Ammon's horn (tissue), 1 donor: ENCODE results near the gene AP3B1.

Experiments used
- DNase-seq: peaks from one replicate; pipeline ENCODE4 v3.0.0-alpha.2; 2016; ENCODE audit warnings: low spot score

AP3B1 gene

DNA sequence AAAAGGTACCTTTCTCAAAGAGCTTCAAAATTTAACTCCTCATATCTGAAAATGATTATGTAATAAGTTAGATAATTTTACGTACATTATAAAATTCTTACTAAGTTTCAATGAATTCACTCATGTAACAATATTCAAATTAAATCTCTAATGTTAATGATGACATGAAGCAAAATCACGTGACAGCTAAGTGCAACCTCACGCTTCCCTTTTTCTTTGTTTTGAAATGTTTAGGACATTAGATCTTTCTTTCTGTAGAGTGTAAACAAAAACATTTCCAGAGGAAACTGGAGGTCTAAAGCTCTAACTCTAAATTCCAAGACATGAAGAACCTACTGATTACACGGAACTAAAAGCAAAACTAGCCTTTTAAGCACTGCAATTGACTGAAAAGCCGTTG, 291.0 kb downstream of the AP3B1 start:
- no peak for DNase-seq

DNA sequence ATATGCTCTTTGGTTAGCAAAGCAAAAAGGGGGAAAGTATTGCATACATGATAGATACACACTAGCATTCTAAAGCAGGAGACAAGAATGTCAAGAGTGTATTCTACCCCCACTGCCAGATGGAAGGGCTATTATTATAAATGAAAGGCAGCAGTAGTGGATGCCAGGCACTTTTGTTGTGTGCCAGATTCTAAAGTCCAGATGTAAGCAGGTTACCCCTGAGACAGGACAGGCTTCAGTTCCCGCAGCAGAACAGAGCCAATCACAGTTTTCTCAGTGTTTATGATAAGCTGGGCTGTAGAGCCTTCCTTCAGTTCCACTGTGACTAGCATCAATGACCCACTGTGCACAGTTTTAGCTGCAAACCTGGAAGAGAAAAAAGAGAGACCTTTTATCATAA, 291.8 kb downstream of the AP3B1 start:
- no peak for DNase-seq

DNA sequence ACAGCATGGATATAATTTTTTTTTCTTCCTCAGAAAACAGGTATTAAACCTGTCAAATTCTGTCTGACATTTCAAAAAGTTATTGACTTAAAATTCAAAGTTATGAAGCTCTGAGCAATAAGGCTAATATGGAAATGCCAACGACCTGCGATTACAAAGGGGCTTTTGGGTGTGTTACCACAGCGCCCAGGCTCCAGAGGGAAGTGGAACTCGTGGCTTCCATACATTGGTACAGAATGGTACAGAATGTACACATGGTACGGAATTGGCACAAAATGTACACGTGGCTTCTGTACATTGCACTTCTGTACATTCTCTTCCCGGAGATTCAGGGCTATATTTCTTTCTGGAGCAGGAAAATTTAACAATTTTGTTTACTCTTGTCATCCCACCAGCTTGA, 293.3 kb downstream of the AP3B1 start:
- DNase-seq, result no peak

DNA sequence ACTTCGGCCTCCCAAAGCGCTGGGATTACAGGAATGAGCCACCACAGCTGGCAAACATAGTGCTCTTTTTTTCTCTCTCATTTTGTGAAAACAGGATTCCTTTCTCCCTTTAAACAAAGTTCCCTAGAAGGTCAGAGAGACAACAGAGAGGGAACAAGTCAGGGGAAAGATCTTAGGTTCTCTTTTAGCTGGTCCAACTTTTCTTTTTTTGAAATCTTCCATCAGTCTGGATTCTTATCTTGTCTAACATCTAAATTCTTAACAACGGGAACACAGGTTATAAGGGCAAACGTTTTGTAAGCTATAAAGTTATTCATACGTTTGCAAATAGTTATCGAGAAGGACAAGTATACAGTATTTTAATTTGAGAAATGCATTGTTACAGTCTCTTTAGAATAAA, 294.3 kb downstream of the AP3B1 start:
- no peak for DNase-seq

DNA sequence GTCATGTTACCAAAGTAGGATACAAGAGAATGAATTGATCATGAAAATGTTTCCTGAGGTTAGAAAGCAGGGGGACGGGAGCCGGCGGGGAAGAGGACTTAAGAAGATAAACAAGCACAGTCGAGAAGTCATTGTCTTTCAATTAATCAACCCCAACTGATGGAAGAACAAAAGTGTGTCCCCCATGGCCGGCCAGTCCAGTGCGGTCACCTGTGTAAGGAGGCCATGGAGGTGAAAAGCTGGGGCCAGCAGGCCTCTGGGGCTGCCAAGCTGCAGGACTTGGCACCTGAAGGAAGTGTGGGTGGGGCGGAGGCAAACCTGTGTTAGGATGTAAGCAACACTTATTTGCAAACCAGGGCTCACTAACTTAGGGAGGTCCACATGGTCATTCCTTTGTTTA, 295.1 kb downstream of the AP3B1 start:
- DNase-seq, result no peak

DNA sequence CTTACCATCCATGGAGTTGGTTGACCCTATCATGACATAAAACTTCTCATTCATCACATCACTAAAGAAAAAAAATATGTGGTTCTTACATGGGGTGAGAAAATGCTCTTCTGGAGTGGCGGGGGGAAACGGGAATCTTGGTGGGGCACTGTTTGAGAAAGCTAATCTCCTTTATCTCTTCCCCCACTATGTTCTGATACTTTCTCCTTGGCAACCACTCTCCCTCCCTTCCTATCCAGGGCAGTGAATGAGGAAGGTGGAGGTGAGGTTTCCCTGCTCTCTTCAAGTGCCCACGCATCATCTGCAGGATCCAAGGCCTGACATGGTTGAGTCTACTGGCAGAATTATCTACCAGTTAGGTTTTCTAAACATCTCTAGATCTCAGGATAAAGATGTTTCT, 297.6 kb downstream of the AP3B1 start:
- no peak for DNase-seq

DNA sequence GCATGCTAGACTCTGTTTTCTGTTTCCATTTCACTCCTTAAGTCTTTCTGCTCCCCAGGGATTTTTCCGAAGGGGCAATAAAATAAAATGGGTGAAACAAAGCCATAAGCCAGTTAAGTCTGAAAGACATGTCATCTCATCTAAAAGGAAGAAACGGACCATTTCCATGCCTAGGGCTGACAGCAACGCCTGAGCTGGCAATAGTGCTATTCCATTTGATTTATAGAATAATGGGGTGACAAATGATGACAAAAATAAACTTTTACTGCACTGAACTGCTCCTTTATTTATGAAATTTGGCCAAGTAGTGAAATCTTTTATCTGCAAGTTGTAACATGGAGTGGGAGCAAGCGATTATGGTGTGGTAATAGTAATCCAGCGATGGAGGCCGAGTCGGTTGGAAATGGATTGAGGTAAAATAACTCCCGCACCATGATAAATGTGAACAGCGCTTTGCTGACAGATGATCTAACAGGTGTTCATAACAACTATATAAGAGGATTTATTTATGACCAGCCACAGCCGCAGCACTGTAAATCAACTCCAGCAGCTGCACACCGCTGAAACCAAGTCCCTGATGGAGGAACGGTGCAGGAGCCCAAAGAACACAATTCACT, 298.6 kb downstream of the AP3B1 start:
- no peak for DNase-seq

DNA sequence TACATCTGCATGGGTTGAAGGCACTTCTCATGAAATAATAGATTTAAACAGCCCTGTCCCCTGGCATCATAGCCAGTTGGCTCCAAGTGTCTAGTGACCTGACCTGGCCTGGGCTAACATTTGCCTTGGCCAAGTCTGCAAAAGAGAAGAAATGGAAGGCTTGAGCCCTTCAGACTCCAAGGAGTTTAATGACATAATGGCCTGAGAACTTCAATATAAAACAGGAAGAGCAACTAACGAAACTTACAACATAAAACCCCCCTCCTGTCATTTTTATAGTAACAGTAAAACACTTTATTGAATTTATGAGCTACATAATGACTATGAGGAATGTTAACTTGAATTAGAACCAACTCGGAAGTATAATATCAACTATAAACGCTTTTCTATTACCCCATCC, 299.6 kb downstream of the AP3B1 start:
- DNase-seq, result no peak

DNA sequence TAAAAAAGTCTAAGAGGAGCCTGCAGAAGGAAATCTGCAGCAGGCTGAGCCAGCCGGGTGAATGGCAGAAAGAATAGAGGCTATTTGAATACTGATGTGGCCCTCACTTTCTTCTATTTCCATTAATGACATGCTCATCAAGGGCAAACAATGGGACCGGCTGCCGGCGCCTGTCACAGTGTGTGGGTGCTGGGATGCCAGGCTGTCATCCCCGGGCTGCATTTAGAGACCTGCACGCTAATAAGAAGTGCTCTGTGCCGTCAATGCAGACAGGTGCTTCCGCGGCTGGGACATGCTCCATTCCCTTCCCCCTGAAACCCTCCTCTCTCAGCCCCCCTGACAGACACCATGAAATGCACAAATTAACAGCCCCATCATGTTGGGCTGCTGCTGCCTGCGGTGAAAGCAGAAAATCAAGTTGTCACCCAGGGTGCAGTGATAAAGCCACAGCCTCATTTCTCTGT, 300.6 kb downstream of the AP3B1 start:
- peak; percentile 87 for DNase-seq

DNA sequence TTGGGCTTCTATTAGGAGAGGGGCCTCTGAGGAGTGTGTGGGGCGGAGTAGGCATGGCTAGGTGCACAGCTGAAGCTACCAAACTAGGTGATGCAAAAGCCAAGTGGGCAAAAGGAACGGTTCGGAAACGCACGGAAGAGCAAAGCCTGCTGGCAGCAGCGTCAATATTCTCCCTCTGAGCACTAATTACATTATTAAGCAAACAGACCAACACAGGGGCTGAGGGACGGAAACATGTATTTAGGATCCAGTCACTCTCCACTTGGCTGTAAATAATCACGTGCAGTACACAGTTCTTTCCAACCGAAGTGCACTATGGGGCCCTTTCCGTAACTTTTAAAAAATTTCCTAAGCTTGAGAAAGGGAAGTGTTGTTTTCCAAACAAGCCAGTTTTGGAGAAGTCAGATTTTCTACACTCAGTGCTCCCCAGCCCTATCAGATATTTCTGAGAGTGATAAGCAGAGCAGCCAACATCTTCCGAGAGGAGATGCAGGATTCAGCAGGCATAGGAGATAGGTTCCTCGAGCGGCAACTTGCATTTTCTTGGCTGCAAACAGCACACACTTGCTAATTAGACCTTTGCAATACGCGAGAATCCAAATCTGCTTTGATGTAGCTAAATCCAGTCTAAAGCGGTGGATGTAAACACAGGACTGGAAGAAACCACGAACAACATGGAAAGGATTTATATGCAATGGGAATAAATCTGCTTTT, 301.2 kb downstream of the AP3B1 start:
- peak; percentile 30 for DNase-seq

DNA sequence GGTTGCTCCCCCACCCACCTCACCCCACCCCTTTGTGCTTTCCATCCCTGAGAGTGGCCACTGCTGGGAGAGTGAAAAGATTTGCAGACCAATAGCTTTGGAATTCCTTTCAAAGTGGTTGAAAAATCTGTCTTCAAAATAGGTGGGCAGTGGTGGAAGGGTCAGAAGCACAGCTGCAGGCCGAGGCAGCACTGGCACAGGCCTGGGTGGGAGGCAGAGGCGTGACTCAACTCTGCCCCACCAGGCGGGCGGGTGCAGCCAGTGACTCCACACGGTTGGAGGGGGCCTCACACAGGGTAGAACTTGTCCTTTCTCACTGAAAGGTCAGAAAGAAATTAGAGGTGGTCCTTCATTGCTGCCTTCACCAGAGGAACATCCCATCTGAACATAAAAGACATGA, 303.4 kb downstream of the AP3B1 start:
- DNase-seq, result no peak

DNA sequence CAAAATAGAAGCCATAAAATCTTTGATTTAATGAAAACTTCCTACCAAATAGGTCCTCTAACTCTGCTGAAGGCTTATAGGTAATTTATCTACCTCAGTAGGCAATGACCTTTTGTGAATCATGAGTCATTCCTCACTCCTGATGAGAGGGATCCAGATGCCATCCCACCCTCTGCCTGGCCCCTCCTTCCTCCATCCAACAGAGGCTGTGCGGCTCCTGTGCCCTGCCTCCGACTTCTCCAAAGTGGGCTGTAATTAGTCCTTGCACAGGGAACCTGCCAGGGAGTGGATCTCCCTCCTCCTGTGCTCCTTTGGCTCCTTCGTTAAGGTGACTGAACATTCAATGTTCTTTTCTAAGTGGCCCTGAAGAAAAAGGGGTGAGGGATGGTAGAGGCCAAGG, 304.5 kb downstream of the AP3B1 start:
- no peak for DNase-seq

DNA sequence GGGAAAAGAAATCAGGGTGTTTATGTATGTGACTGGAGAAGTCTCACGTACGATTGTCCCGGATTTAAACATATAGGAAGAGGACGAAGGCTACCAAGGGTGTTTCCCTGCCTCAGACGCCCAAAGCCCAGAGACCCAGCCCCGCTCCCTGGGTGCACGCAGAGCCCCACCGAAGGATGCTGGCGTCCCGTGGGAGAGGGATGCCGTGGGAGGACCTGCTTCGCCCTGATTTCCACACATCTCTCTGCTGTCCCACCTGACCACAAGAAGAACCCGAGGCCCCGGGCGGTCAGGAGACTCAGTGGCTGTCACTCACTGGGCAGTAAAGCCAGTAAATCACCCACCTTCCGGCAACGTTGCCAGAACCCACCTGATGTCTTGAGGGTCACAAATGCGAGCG, 306.5 kb downstream of the AP3B1 start:
- DNase-seq, result no peak

DNA sequence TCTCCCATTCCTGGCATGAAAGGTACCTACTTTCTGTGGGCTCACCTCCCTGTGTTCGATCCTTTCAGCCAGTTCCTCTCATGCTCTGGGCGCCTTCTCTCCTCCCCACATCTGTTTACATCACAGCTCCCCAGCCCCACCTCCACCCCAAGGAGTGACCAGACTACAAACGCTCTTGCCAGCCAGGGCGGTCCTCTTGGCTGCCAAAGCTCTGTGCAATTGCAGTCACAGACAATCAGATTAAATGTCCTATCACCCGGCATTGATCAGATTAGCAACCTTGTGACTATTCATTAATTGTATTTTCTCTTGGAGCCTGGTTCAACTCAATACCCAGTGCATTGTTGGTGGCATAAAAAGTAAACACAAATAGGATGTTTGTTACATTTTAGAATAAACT, 307.2 kb downstream of the AP3B1 start:
- DNase-seq, result peak; percentile 84

DNA sequence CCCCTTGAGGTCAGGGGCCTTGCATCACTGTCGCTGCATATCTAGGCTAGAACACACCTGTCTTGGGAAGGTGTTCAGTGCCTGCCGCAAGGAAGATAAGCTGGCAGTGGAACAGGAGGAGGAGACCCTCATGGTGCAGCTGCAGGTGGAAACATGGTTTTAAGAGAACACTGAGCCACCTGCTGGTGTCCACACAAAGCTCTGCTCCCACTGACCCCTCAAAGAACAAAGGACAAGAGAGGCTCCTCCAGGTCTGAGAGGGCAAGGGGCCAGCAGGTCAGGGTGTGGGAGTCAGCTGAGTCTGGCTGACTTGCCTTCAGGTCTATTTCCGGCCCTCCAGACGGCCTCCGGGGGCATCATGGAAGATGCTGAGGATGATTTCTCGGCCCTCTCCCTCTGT, 308.2 kb downstream of the AP3B1 start:
- no peak for DNase-seq

DNA sequence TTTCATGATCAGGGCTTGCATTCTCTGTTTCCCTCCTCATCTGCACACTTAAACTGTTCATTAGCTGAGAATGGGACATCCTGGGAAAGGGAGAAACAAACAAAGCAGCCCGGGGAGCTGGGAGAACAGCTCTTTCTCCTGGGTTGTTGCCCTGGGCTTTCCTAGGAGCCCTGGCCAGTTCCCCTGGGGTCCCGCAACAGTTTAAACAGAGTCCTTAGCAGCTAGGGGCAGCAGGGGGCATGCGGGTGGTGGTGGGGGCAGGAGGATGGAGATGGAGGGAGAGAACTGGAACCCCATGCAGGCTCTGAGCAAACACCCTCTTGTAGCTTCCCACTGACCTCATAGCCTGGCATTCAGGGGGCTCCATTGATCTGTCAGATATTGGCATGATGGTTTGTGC, 309.3 kb downstream of the AP3B1 start:
- DNase-seq, result no peak

DNA sequence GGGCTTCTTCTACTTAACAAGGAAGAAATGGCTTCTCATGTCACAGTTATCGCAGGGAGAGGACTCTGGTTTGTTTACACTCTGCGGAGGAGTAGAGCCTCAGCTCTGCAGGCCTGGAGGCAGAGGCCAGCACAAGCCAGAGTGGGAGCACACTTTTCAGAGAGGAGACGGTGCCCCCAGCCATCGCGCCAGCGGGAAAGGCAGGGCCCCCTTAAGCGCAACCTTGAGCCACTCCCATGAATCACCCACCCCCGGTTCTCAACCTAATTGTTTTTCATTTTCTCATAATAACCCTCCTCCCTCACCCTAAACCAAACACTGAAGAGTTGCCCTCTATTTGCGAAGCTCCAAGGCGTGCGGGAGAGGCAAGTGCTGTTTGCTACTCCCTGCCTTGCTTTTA, 309.9 kb downstream of the AP3B1 start:
- no peak for DNase-seq

DNA sequence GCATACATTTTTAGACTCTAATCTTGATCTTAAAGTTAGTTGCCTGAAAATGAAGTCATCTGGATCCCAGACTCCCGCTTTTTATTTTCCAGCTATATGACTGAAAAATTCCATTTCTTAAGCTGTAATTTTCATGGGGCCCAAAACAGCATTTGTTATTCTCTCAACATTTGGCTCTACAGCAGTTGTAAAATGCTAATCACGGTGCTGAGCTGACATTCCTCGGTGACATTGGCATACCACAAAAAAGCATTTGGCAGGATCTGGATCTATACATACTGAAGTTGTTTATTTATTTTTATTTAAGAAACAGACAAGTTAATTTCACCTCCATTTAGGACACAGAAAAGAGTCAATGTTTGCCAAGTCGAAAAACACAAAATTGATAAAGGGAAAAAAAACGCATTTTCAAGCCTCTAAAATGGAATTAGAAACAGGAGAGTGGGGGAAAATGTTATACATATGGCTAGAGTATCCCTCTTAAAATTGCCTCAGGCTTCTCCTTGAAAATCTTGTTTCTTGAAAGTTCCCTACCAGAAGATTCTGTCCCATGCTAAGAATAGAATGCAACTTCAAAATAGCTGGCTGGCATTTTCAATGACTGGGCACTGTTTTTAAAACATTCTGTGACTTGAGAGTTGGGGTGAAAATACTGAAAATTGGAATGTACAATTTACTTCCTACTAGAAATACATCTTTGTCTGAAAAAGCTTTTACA, 310.9 kb downstream of the AP3B1 start:
- DNase-seq, result no peak

DNA sequence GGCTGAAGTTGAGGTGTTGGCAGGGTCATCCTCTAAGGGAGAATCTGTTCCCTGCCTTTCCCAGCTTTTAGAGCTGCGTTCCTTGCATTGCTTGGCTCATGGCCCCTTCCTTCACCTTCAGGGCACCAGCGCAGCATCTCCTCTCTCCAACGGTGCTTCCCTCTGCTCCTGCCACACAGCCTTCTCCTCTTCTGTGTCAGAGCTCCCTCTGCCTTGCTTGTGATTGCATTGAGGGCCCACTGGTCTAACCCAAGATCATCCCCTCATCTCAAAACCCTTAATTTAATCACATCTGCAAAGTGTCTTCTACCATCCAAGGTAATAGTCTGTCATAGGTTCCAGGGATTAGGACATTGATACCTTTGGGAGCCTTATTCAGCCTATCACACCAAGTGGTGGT, 312.7 kb downstream of the AP3B1 start:
- DNase-seq, result no peak

DNA sequence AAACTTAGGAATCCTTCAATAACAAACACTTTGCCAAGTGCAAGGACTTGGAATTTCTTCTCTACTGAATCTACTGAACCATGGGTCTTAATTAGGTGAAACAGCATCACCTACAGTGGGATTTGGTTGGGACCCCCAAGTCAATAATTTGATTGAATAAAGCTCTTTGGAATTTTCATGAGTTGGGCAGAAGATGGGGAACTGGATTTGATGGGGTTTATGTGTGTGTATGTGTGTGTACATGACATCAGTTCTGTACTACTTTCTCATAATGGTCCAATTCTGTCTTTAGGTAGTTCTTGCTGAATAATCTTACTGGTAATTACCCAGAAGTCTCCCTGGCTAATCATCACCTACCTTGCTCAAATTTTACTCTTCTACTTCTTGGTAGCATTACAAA, 319.9 kb downstream of the AP3B1 start:
- no peak for DNase-seq

DNA sequence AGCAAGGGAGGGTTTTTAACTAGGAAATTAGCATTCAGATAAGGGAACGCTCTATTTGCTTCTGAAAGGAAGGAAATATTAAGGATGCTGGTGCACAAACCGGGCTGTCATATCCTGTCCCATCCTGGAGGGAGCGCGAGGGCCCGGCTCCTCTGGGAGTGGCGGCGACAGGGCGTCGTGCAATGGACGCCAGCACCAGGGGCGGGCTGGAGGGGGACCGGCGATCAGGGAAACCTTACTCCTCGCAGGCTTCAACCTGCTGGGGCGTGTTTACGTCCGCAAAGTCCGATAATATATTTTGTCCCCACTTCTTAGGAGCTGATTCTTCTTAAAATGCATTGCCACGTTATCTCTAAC, 321.3 kb downstream of the AP3B1 start:
- no peak for DNase-seq

DNA sequence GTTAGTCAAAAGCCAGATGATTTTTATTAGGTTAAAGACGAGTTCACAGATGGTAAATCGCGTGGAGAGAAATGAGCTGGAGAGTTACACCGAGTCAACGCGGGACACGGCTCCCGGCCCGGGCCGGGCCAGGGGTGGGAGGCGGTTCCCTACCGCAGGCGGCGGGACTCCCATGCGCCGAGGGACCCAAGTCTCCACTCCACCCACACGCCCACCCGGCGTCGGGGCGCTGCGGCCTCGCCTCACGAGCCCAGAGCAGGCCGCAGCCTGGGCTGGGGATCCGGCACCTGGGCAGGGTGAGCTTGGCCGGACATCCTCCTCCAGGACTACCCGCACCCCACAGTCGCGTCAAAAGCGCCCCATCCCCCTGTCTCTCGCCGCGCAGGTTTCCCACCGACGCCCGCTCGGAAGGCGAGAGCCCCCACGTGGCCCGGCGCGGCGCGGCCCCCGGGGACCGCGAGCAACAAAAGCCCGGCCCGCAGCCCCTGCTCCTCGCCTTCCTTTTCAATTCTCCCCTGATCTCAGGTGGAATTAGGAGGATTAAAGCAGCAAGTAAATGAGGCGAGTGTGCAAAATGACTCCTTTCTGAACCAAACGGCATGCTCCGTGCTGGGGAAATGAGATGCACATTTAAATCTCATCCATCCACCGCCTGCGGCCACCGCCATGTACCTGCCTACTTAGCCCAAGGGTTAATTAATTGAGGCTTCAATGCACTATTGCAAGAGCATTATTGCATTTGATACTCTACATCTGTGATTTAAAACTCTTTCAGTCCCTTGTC, 321.8 kb downstream of the AP3B1 start:
- DNase-seq, result no peak
